Stimulated activated CD4-positive, alpha-beta T cell treated with anti-CD3 and anti-CD28 coated beads, Interleukin-12 subunit alpha, Interleukin-12 subunit beta, amount 100 ng/mL, for 24 hours (primary cell): ENCODE results near the gene ZDHHC11B.

Source experiments
- DNase-seq, 2 experiments: peaks; one replicate each; pipeline ENCODE4 v3.0.0-alpha.2; 2020; ENCODE audit warnings: low read depth in 2 of 2

The ZDHHC11B gene

GRCh38 chr5:673831-674629 is 110.5 kb downstream of the ZDHHC11B start:
- no peak for DNase-seq

- no peak for DNase-seq
These were observed 111.2 kb downstream of the ZDHHC11B start for GRCh38 chr5:673161-673830.

GRCh38 chr5:672329-673160 is 112.0 kb downstream of the ZDHHC11B start:
- DNase-seq, result peak; percentile 25 to 41

GRCh38 chr5:671459-672328 is 112.8 kb downstream of the ZDHHC11B start:
- DNase-seq, result peak; percentile 43 to 59

- DNase-seq, result no peak
These were observed 113.9 kb downstream of the ZDHHC11B start for GRCh38 chr5:670396-671270.

- no peak for DNase-seq
These were observed 114.6 kb downstream of the ZDHHC11B start for GRCh38 chr5:669842-670395.

- no peak for DNase-seq
These were observed 115.3 kb downstream of the ZDHHC11B start for GRCh38 chr5:669111-669841.

- no peak for DNase-seq
These were observed 116.1 kb downstream of the ZDHHC11B start for GRCh38 chr5:668283-668995.

- DNase-seq, result no peak
These were observed 117.6 kb downstream of the ZDHHC11B start for GRCh38 chr5:666816-667498.

GRCh38 chr5:665956-666711 is 118.4 kb downstream of the ZDHHC11B start:
- DNase-seq, result no peak

- no peak for DNase-seq
These were observed 119.0 kb downstream of the ZDHHC11B start for GRCh38 chr5:665541-665955.

GRCh38 chr5:664994-665360 is 119.6 kb downstream of the ZDHHC11B start:
- DNase-seq, result no peak

GRCh38 chr5:664343-664993 is 120.1 kb downstream of the ZDHHC11B start:
- DNase-seq, result no peak

GRCh38 chr5:663436-664342 is 120.8 kb downstream of the ZDHHC11B start:
- no peak for DNase-seq

- no peak for DNase-seq
These were observed 121.6 kb downstream of the ZDHHC11B start for GRCh38 chr5:662751-663435.
